BE2C (cell line): Measurements from ENCODE around the gene NBAS.

Experiments used
- DNase-seq: peaks from one replicate; pipeline ENCODE4 v3.0.0-alpha.2; 2020
- H3K27me3 ChIP-seq: fragments of 250-450 bp; sonication (Bioruptor Pico); 2 replicates; pipeline ENCODE4 v1.5.1; 2020; ENCODE audit warnings: mild to moderate bottlenecking
- H3K36me3 ChIP-seq: fragments of 250-450 bp; sonication (Bioruptor Pico); 2 replicates; pipeline ENCODE4 v1.5.1; 2020; ENCODE audit warnings: mild to moderate bottlenecking
- H3K4me1 ChIP-seq: fragments of 250-450 bp; sonication (Bioruptor Pico); 2 replicates; pipeline ENCODE4 v1.5.1; 2020
- H3K4me3 ChIP-seq: 2 replicates; pipeline ENCODE4 v1.5.1; 2011; ENCODE audit warnings: low read depth, low read length
- H3K9me3 ChIP-seq: fragments of 250-450 bp; sonication (Bioruptor Pico); 2 replicates; pipeline ENCODE4 v1.5.1; 2020
- TF ChIP-seq, protein P1 (sequence below): IDR thresholded peaks from 2 replicates; pipeline ENCODE4 v1.5.1; 2012; ENCODE audit warnings: mild to moderate bottlenecking, low read depth, low read length

The NBAS gene

GRCh38 chr2:15559379-15560139, 1.6 kb downstream of the NBAS start:
- no peaks in the 10 kb centered on the region; the same call in 1 of the 2 replicates for H3K36me3 ChIP-seq
- TF ChIP-seq, protein P1, sequence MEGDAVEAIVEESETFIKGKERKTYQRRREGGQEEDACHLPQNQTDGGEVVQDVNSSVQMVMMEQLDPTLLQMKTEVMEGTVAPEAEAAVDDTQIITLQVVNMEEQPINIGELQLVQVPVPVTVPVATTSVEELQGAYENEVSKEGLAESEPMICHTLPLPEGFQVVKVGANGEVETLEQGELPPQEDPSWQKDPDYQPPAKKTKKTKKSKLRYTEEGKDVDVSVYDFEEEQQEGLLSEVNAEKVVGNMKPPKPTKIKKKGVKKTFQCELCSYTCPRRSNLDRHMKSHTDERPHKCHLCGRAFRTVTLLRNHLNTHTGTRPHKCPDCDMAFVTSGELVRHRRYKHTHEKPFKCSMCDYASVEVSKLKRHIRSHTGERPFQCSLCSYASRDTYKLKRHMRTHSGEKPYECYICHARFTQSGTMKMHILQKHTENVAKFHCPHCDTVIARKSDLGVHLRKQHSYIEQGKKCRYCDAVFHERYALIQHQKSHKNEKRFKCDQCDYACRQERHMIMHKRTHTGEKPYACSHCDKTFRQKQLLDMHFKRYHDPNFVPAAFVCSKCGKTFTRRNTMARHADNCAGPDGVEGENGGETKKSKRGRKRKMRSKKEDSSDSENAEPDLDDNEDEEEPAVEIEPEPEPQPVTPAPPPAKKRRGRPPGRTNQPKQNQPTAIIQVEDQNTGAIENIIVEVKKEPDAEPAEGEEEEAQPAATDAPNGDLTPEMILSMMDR, result no peak
- H3K27me3 ChIP-seq, result no peaks in the 10 kb centered on the region
- peak overlapping the region; percentile 87 for H3K4me3 ChIP-seq
- H3K4me1 ChIP-seq, result peaks cover 12% of the 10 kb centered on the region; the same call in 1 of the 2 replicates
- DNase-seq, result no peak
- H3K9me3 ChIP-seq, result no peaks in the 10 kb centered on the region

GRCh38 chr2:15557887-15558311, 3.2 kb downstream of the NBAS start:
- TF ChIP-seq, protein P1, result no peak
- H3K36me3 ChIP-seq, result peaks cover 5% of the 10 kb centered on the region
- H3K4me3 ChIP-seq, result no peak overlapping the region
- H3K4me1 ChIP-seq, result peaks cover 12% of the 10 kb centered on the region; the same call in 1 of the 2 replicates
- DNase-seq, result no peak
- H3K27me3 ChIP-seq, result no peaks in the 10 kb centered on the region
- no peaks in the 10 kb centered on the region for H3K9me3 ChIP-seq

DNA sequence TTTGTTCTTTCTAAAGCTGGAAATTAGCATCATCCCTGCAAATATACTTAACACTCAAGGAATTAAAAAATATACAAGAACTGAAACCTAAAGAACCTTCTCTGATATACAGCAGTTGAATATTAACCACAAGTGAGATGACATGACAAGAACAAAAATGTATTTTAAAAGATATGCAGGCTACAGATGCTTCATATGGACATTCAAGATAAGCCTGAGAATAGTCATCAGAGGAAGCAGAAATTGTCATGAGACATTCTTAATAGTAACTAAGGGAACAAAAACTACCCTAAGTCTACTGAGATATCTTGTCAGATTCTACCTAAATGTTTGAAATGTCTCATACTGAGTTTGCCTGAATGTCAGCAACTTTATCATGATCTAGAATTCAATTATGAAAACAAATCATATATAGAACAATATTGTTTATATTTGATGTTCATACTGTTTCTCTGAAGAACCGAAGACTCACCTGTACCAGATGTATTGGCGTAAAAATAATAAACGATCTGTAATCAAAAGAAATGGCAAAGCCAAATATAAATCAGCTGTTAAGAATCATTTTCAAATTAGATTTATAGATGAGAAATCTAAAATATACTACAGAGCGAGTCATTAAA, 4.7 kb downstream of the NBAS start:
- TF ChIP-seq, protein P1, result no peak
- H3K9me3 ChIP-seq, result no peaks in the 10 kb centered on the region
- peaks cover 7% of the 10 kb centered on the region for H3K36me3 ChIP-seq
- H3K27me3 ChIP-seq, result no peaks in the 10 kb centered on the region
- H3K4me3 ChIP-seq, result no peak overlapping the region
- H3K4me1 ChIP-seq, result peaks cover 7% of the 10 kb centered on the region; the same call in 1 of the 2 replicates
- no peak for DNase-seq

- no peak overlapping the region for H3K4me3 ChIP-seq
- H3K9me3 ChIP-seq, result no peaks in the 10 kb centered on the region
- H3K4me1 ChIP-seq, result peaks cover 7% of the 10 kb centered on the region; the same call in 1 of the 2 replicates
- no peaks in the 10 kb centered on the region for H3K27me3 ChIP-seq
- no peak for DNase-seq
- peaks cover 7% of the 10 kb centered on the region for H3K36me3 ChIP-seq
- TF ChIP-seq, protein P1, result no peak
Measured at GRCh38 chr2:15555760-15556193, 5.4 kb downstream of the NBAS start.

DNA sequence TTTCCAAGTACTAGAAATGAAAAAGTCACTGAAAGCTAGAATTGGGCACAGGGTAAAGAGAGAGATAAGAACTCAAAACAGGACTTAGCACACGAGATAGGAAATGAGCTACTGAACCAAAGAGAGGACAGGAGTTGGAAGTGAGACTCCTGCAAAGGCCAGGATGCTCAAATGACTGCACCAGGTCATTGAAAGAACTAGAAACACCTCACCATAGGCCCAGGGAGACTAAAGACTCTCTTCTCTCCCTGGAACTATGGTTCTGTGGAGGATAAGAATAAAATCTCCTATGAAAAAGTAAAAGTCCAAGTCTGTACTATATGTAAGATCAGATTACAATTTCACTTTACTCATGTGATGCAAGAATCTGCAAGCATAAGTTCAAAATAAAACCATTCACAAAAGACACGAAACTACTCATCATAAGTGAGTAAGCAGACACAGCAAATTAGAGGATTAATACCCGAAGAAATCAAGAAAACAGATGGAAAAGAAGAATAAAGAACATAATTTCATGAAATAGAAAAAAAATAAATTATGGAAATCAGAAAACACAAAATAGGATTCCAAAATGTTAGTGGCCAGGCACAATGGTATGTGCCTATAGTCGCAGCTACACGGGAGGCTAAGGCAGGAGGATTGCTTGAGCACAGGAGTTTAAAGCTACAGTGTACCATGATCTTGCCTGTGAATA, 6.5 kb downstream of the NBAS start:
- Histone ChIP-seq H3K9me3 (no peaks in the 10 kb centered on the region), H3K36me3 (peaks cover 7% of the 10 kb centered on the region), H3K4me3 (no peak overlapping the region), H3K27me3 (no peaks in the 10 kb centered on the region), H3K4me1 (peaks cover 7% of the 10 kb centered on the region; the same call in 1 of the 2 replicates)
- TF ChIP-seq, protein P1, result no peak
- no peak for DNase-seq
